GM15510 (cell line): ENCODE results near the gene TFEB.

Experiments used
- POLR2A ChIP-seq: IDR thresholded peaks from 3 replicates; pipeline ENCODE4 v1.6.1; 2011; ENCODE audit warnings: borderline replicate concordance; ENCODE audit not compliant: insufficient read length; ENCODE audit errors: extremely low read depth

The TFEB gene

DNA sequence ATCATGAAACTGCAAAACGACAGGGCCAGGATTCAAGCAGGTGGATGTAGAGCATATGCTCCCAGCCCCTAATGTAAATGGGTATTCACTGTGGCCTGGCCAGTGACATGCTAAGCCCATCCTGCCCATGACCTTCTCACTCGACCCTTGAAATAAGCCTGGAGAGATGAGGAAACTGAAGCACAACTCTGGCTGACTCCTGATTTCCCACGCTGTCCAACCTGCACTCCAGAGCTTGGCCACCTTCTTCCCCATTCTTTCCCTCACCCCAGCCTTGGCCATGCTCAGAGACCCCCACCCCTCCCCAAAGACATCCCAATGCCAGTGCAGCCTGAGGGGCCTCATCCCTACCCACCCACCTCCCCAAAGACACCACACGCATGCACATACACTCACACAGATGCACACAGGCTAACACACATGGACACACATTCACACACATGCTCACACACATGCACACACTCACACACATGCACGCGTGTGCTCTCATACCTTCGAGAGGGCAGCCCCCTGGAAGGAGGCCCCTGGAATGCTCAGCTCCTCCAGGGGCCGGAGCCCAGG, 12.4 kb downstream of the TFEB start:
- no peak for TF ChIP-seq POLR2A

DNA sequence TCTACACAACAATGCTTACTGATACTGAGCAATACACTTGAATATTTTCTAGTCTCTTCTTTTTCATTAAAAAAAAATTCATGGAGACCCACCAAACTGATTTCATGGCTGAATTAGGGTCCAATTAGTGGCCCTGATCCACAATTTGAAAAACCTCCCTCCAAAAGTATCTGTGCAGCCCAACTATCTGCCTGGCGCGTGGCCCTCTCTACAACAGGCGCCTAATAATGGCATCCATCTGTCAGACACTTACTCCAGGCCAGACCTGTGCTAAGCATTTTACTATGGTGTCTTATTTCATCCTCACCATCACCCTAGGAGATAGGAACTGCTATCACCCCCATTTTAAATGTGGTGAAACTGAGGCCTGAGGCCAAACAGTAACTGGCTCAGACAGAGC, 14.0 kb downstream of the TFEB start:
- no peak for TF ChIP-seq POLR2A

DNA sequence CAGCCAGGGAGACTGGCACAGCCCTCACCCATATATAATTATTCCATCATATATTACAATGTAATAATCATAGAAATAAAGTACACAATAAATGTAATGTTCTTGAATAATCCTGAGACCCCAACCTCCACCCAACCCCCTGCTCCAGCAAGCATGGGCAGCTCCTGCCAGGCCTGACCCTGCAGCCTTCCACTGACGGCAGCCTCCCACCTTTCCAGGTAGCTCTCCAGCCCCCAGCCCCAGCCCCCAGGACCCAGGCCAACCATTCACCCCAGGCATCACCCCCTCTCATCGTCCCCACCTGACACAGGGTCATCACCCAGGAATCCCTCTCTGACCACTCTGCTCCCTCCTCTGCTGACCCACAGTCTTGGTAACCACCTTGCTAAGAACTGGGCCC, 14.6 kb downstream of the TFEB start:
- no peak for TF ChIP-seq POLR2A

DNA sequence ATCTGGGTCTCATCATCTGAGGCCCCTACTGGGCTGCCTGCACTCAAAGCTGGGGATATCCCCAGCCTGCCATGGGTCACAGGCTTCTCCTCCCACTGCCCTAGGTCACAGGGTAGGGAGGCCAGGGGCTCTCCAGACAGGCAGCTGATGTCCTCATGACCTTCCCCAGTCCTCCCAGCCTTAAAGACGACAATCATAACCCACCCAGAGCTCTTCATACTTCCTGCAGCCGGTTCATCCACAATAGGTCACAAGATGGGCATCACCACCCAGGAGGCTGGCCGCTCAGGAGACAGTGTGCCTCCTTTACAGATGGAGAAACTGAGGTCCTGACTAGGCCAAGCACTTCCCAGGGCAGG, 15.2 kb downstream of the TFEB start:
- TF ChIP-seq POLR2A = no peak

DNA sequence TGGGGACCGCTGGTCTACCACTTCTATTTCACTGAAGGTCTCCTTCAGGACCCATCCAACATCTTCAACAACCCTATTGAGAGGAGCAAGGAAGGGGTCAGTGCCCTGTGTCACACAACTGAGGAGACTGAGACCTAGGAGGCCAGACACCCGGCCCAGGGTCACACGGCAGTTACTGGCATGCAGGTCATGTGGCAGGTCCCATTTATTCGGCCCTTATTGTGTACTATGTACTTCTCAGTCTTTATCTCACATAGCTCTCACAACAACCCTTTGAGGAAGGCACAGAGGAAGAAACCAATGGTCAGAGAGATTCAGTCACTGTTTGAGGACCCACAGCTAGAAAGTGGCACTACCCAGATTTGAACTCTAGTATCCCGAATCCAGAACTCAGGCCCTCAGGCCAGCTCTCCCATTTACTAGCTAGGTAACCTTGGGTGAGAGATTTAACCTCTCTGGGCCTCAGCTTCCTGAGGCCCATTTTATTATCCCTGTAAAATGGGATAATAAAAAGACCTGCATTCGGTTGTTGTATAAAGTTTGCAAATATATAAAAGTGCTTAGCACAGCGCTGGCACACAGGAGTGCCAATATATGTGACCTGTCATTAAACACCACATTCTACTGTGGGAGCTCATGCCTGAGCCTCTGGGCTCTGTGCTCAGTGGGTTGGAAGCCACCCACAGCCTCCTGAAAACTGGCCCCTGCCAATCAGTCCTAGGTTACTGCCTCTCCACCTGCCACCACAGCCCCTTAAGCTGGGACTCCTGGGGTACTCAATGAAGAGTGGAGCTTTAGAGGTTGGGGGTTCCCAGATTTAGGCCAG, 15.8 kb downstream of the TFEB start:
- no peak for TF ChIP-seq POLR2A

DNA sequence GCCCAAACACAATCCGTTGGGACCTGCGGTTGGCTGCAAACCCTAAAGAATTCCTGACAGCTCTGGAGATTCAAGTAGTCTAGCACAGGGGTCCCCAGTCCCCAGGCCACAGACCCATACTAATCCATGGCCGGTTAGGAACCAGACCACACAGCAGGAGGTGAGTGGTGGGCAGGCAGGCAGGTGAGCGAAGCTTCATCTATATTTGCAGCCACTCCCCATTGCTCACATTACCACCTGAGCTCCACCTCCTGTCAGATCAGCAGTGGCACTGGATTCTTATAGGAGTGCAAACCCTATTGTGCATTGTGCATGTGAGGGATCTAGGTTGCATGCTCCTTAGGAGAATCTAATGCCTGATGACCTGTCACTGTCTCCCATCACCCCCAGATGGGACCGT, 16.6 kb downstream of the TFEB start:
- no peak for TF ChIP-seq POLR2A

DNA sequence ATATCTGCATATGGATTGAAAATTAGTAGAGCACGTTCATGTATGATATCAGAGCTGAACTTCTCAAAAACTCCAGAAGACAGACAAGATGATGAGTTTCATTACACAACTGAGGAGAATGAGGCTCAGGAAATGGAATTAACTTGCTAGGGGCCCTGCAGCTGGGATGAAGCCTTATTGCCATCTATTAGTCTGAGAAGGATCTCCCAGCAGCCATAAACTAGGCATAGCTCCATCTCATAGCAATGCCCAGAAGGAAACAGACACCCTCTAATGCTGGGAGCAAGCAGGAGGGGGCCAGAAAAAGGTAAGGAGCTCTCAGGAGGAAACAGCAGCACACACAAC, 18.0 kb downstream of the TFEB start:
- TF ChIP-seq POLR2A = no peak

DNA sequence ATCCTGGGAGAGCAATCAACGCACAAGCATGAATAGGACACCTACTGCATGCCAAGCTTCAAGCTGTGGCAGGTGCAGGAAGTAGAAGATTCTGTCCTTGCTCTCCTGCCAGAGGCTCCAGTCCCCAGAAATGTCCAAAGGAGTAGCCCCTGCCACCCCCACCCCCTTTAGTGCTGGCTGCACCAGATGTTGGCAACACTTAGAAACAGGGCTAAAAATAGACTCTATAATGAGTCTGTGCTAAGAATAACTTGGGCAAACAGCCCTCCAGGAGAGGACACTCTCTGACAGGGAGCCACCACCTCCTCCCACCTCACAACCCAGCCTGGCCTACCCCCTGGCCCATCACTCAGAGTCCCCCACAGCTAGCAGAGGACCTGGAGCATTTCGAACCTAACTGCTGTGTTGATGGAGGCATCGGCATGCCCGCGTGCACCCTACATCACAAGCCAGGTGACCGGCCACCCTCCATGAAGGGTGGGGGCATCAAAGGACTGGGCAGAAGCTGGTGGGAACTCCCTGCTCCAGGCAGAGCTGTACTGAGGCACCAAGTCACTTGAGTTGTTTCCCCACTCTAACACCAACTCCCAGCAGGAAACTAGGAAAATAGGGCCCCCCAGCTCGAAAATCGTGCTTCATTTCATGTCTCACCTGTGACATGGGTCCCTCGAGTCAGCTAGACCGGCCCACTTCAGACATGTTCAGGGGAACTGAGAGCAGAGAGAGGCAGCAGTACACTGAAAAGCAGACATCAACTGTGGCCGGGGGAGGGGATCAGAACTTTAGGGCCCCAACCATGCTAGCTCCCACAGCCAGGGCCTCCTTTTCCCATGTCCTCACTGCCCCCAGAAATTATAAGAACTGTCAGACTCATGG, 18.7 kb downstream of the TFEB start:
- TF ChIP-seq POLR2A = no peak

DNA sequence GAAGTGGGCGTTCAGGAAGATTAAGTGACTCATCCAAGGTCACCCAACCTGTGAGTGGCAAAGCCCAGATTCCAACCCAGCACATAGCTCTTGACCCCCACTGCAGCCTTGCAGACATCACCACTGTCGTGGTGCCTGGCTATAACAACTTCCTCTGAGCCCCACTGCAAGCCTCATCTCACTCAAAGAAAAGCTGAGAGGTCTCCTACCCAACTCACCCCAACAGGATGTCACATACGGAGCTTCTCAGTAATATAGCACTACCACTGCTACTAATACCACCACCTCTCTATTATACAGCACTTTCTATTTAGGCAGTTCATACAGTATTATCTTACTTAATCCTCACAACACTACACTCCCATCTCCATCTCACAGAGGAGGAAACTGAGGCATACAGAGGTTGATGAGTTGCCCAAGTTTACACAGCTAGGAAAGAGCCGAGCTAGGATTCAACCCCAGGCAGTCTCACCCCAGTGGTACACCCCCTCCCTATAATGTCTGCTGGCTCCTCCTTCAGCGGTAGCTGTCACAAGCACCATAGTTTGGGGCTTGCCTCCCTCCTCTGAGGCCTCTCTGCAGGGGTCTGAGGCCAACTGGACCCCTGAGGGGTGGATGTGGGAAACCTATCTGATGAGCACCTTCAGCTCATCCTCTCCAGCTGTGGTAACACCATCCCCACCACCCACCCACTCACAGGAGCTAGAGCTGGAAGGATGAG, 19.5 kb downstream of the TFEB start:
- no peak for TF ChIP-seq POLR2A

DNA sequence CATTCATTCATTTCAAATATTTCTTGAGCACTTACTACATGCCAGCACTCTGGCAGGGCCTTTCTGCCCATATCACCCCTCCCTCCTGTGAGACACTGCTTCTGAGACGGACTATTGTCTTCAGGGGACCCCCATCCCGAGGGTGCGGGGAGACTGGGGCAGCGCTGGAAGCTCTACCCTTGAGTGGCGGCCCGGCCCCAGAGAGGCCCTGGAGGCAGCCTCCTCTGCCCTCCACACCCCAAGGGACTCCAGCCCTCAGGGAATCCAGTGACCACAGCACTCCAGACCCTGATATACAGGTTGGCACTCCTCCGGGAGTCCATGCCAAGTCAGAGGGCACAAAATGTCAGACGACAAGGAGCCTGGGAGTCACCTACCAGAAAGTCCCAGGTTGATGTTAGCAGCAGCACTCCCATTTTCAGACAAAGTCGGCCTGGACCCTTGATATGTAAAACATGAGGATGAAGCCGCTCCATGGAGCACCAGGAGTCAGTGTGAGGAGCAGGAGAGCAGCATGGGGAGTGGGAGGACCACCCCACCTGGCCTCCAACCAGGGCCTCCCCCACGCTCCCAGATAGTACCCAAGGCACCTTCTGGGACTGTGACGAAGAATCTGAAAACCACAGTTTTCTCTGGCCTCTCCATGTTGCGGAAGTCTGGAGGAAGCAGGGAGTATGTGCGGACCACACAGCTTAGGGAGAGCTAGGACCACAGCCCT, 20.7 kb downstream of the TFEB start:
- TF ChIP-seq POLR2A = no peak

DNA sequence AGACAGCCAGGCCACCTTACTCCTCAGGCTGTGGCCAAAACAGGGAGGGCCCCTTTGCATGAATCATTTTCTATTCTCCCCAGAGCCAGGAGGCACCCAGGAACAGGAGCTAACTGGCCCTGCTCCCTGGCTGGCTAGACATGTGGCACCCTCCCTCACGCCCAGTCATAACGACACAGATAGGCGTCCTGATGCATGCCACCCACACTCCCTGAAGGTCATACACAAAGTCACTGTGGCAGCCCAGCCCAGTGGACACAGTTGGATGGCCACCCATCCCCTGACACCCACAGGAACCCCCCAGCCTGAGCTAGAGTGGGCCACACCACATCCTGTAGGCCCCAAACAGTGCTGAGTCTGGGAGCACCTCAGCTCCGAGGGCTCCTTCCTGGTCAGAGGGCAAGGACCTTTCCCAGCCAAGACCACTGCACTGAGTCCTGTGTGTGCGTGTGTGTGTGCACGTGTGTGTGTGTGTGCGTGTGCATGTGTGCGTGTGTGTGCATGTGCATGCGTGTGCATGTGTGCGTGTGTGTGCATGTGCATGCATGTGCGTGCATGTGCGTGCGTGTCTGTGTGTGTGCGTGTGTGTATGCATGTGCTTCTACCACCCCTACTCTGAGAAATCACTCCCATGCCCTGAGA, 21.6 kb downstream of the TFEB start:
- TF ChIP-seq POLR2A = no peak

DNA sequence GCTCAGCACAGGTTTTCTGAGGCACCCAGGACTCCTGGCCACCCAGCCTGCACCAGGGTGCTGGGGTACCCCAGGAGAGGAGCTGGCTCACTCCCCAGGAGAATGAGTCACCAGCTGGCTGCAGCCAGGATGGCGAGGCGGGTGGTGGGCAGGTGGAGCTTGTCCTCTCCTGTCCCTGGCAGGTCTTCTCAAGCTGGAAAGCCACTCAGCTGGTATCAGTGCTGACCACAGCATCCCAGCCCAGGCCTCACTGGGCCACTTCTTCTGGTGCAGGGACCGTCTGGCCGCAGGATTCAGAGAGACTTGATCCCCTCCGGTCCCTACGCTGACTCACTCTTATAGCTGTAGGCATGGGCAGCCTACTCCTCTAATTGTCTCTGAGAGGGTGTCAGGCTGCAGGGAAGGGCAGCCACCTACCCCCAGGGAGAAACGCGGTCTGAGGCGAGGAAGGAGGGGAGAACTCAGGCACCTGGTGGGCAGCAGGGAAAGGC, 22.2 kb downstream of the TFEB start:
- TF ChIP-seq POLR2A = no peak

DNA sequence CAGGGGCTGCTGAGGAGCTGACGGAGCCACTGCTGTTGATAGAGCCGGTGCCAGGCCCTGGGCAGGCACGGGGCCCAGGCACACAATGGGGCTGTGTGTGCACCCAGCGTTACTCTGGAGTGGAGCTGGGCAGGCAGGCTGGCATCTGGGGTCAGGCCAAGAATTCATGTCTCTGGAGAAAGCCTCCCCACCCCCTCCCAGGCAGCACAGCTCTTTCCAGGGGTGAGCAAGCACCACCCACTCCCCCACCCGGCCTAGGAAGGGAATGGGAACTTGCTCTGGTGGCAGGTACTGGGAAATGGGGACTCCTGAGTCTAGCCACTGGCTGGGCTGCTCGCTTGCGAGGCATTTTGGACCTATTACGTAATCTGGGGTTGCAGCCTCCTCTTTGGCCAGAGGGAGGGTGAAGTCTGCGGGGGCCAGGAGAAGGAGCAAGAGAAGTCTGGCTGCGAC, 22.7 kb downstream of the TFEB start:
- no peak for TF ChIP-seq POLR2A
